ENCODE results near the gene ZNF487. TPM values are rescaled to one million over a fixed set of nuclear protein-coding genes. Genes with fewer than 3 reads are reported as not detected.

Gene ZNF487
- total and polyA plus RNA-seq, 10 of the 15 experiments (the other 5 are each of a cell fraction or from before 2014, with no cell fraction given): 0.74 to 2.1 (median 1.1) TPM

- TF ChIP-seq SUZ12 (IDR thresholded peaks at IDR 0.05; ENCODE audit: unreplicated experiment) (no peak), PBX3 (IDR thresholded peaks at IDR 0.05; ENCODE audit: insufficient replicate concordance, low read depth, low read length) (peak; percentile 3), SP1 (IDR thresholded peaks at IDR 0.05; ENCODE audit: low read depth, low read length) (no peak), BRCA1 (IDR thresholded peaks at IDR 0.05; ENCODE audit: low read depth, low read length) (no peak), JUNB (IDR thresholded peaks at IDR 0.05) (no peak), NFIC (IDR thresholded peaks at IDR 0.05; ENCODE audit: low read depth, low read length) (no peak), EGR1 (IDR thresholded peaks at IDR 0.05; ENCODE audit: borderline replicate concordance in 1 of 2, low read depth in 2 of 2, low read length in 2 of 2) (no peak; a peak in 1 of 3 replicates), JUND (IDR thresholded peaks at IDR 0.05; ENCODE audit: low read depth, low read length) (no peak), PAX5 (IDR thresholded peaks at IDR 0.05; ENCODE audit: borderline replicate concordance, low read depth, low read length) (no peak), ZBED1 (IDR thresholded peaks at IDR 0.05; ENCODE audit: borderline replicate concordance) (peak; percentile 30; the same call in 1 of the 2 replicates), RELA (IDR thresholded peaks at IDR 0.05; ENCODE audit: borderline replicate concordance, partially characterized antibody) (no peak), CBX3 (IDR thresholded peaks at IDR 0.05; ENCODE audit: borderline replicate concordance, low read depth) (no peak), ZBTB33 (IDR thresholded peaks at IDR 0.05) (no peak), MEF2B (IDR thresholded peaks at IDR 0.05; ENCODE audit: partially characterized antibody, poor library complexity, severe bottlenecking) (no peak), ZNF207 (IDR thresholded peaks at IDR 0.05; ENCODE audit: borderline replicate concordance) (0 out of 2 replicates have a peak, but pooled peaks have one; percentile 85), RUNX3 (IDR thresholded peaks at IDR 0.05; ENCODE audit: low read length) (peak; percentile 19), CREB1 (IDR thresholded peaks at IDR 0.05; ENCODE audit: low read depth) (peak; percentile 47; the same call in 1 of the 2 replicates), EP300 (IDR thresholded peaks at IDR 0.05; ENCODE audit: borderline replicate concordance in 1 of 2, control insufficient read depth in 1 of 2, low read depth in 2 of 2, low read length in 2 of 2) (no peak; a peak in 1 of 4 replicates), SMARCA5 (IDR thresholded peaks at IDR 0.05) (no peak)
- TF ChIP-seq, protein P1, sequence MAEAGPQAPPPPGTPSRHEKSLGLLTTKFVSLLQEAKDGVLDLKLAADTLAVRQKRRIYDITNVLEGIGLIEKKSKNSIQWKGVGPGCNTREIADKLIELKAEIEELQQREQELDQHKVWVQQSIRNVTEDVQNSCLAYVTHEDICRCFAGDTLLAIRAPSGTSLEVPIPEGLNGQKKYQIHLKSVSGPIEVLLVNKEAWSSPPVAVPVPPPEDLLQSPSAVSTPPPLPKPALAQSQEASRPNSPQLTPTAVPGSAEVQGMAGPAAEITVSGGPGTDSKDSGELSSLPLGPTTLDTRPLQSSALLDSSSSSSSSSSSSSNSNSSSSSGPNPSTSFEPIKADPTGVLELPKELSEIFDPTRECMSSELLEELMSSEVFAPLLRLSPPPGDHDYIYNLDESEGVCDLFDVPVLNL (IDR thresholded peaks at IDR 0.05; ENCODE audit: low read depth, low read length): peak; percentile 75
- TF ChIP-seq, protein P2, sequence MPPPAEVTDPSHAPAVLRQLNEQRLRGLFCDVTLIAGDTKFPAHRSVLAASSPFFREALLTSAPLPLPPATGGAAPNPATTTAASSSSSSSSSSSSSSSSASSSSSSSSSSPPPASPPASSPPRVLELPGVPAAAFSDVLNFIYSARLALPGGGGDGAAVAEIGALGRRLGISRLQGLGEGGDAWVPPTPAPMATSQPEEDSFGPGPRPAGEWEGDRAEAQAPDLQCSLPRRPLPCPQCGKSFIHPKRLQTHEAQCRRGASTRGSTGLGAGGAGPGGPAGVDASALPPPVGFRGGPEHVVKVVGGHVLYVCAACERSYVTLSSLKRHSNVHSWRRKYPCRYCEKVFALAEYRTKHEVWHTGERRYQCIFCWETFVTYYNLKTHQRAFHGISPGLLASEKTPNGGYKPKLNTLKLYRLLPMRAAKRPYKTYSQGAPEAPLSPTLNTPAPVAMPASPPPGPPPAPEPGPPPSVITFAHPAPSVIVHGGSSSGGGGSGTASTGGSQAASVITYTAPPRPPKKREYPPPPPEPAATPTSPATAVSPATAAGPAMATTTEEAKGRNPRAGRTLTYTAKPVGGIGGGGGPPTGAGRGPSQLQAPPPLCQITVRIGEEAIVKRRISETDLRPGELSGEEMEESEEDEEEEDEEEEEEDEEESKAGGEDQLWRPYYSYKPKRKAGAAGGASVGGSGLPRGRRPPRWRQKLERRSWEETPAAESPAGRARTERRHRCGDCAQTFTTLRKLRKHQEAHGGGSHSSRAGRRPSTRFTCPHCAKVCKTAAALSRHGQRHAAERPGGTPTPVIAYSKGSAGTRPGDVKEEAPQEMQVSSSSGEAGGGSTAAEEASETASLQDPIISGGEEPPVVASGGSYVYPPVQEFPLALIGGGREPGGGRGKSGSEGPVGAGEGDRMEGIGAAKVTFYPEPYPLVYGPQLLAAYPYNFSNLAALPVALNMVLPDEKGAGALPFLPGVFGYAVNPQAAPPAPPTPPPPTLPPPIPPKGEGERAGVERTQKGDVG (CRISPR knock-in tag; IDR thresholded peaks at IDR 0.05): no peak
- TF ChIP-seq, protein P3, sequence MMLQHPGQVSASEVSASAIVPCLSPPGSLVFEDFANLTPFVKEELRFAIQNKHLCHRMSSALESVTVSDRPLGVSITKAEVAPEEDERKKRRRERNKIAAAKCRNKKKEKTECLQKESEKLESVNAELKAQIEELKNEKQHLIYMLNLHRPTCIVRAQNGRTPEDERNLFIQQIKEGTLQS (IDR thresholded peaks at IDR 0.05; ENCODE audit: borderline replicate concordance, extremely low read depth, low read depth, low read length): peak; percentile 75; the same call in 1 of the 2 replicates
Measured at GRCh38 chr10:43396928-43397624, 39.8 kb upstream of the ZNF487 start (continued).

All from GM12878 (cell line).